Left forelimb (tissue), 1 donor: ENCODE results near the gene NSD2.
"Not testable (repeated sequence)": the region's sequence is repeated elsewhere in the genome, so short reads cannot be mapped to it uniquely, and the experiment has no call there.

Experiments used
- DNase-seq: peaks from one replicate; pipeline ENCODE4 v3.0.0-alpha.2; 2018; ENCODE audit warnings: low spot score

NSD2 gene

DNA sequence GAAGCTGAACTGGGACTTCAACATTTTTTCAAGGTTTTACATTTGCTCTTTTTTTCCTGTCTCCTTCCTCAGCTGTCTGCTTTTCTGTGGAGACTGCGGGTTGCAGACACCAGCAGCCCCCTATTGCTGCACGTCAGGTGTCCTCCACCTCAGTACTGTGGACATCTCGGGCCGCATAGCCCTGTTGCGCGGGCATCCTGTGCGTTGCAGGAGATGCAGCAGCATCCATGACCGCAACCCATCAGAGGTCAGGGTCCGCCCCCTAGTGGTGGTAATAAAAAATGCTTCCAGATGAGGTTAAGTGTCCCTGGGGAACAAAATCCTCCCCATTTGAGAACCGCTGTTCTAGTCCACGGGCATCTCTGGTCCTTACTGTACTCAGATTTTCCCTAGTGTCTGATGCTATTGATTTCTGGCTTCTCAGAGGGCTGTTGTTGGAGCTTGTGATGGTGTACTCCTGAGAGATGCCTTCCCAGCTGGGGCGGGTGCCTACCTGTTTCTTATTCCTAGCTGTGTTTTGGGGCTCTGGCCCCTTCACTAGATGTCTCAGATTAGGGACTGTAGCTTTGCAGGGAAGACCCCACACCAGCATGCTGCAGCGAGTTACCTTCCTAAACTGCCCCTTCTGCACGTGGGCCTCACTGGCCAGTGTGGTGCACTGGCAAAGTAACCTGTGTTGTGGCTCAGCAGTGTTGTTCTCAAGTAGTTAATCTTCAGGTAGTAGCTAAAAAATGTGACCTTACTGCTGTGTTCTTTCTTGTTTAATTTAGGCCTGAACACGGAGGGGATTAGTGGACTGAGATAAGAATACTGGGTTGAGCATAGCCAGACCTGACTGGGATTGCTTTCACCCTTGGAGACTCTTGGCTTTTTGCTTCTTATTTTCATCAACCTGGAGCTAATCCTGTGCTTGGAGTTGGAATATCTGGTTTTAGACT lies 28.2 kb downstream of the NSD2 start:
- peak; percentile 78 for DNase-seq

DNA sequence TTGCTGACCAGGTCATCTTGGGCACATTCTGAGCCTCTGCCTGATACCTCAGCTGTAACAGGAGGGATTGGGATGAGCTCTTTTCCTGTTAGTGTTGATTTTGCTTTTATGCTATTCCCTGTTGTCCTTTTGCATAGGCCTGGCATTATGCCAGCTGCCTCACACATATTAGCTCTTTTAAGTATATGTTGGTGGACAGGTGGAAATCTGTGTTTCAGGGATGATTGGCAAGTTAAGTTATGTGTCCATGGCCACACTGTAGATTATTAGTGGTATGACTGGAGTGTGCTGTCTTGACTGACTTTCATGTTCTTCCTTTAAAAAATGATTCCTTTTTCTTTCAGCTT lies 28.9 kb downstream of the NSD2 start:
- DNase-seq, result no peak

DNA sequence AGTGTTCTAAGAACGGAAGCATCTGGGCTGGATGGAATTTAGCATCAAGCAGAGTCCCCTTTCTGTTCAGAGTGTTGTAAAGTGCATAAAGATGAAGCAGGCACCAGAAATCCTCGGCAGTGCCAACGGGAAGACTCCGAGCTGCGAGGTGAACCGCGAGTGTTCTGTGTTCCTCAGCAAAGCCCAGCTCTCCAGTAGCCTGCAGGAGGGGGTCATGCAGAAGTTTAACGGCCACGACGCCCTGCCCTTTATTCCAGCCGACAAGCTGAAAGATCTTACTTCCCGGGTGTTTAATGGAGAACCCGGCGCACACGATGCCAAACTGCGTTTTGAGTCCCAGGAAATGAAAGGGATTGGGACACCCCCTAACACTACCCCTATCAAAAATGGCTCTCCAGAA lies 29.4 kb downstream of the NSD2 start:
- no peak for DNase-seq

DNA sequence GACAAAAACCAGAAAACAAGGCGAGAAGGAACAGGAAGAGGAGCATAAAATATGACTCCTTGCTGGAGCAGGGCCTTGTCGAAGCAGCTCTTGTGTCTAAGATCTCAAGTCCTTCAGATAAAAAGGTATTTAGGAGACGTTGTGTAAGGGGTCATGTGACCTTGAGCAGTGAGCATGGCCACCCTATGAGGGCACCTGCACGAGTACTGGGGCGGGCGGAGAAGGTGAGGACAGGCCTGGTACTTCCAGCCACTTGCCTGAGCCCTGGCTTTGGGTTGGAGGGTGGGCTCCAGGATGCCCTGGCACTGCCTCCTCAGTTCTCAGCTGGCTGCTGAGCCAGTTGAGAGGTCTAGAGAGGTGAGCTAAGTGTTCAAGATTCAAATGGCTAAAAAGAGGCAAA lies 29.9 kb downstream of the NSD2 start:
- no peak for DNase-seq

DNA sequence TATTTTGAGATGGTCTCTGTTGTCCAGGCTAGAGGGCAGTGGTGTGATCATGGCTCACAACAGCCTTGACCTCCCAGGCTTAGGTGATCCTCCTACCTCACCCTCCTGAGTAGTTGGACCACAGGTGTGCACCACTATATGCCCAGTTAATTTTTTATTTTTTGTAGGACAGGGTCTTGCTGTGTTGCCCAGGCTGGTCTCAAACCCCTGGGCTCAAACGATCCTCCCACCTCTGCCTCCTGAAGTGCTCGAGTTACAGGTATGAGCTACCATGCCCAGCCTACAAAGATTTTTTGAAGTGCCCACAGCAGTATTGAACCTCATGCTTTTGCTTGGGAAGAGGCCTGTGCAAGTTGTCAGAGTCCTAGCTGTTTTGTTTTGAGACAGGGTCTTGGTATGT lies 31.1 kb downstream of the NSD2 start:
- DNase-seq, result no peak

DNA sequence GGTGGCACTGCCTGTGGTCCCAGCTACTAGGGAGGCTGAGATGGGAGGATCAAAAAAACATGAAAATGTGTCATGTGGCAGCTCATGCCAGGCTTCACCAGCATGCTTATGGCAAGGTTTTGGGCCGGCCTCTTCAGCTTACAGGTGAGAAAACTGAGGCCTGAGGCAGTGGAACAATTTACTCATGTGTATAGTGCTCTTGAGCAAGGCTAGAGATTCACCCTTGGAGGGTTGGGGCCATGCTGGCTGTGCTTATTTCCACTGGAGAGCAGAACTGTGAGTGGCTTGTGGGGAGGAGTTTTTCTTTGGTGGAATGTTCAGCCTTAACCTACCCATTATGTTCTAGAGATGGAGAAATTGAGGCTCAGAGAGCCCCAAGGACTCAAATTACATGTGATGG lies 31.8 kb downstream of the NSD2 start:
- DNase-seq, result no peak

DNA sequence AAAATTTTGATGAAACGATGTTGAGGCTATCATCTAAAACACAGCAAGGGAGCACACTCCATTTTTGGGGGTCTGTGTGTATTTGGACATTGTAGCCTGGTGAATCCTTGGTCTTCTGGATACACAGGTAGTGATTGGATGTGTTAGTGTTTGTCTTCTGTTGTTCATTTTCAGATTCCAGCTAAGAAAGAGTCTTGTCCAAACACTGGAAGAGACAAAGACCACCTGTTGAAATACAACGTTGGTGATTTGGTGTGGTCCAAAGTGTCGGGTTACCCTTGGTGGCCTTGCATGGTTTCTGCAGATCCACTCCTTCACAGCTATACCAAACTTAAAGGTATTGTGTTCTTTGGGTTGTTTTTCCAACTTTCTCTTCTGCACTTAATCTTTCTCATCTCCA lies 32.8 kb downstream of the NSD2 start:
- no peak for DNase-seq

DNA sequence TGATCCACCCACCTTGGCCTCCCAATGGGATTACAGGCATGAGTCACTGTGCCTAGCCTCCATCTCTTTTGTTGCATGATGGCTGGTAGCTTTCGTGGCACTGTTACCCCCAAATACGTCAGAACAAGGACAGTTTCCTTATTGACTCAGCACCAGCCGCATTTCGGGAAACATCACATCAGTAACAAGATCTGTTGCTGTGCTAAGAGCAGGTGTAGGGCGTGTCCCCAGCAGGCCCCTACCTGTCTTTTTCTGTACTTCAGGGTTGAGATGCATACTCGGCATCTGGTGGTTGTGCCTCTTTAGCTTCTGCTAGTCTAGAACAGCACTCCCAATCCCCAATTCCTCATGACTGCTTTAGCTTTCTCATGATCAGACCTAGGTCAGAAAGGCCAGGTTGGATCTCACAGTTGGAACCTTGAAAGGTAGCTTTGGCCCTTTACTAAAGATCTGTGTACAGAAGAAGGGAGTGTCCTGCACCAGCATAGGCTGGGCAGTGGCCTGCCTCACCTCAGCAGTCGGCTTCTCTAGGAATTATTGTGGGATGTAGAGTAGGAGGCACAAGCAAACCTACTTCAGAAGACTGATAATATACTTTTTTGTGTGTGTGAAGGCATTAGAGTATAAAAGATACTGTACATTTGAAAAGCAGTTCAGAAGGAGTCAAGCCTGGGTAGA lies 36.8 kb downstream of the NSD2 start:
- no peak for DNase-seq

DNA sequence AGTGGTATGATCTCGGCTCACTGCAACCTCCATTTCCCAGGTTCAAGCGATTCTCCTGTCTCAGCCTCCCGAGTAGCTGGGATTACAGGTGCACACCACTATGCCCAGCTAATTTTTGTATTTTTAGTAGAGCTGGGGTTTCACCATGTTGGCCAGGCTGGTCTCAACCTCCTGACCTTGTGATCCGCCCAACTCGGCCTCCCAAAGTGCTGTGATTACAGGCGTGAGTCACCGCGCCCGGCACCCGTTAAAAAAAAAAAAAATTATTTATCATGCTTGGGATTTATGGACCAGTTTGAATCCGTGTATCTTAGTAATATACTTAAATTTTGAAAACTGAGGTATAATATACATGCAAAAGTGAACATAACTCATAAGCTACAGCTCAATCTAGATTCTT lies 38.5 kb downstream of the NSD2 start:
- DNase-seq, result not testable (repeated sequence)

DNA sequence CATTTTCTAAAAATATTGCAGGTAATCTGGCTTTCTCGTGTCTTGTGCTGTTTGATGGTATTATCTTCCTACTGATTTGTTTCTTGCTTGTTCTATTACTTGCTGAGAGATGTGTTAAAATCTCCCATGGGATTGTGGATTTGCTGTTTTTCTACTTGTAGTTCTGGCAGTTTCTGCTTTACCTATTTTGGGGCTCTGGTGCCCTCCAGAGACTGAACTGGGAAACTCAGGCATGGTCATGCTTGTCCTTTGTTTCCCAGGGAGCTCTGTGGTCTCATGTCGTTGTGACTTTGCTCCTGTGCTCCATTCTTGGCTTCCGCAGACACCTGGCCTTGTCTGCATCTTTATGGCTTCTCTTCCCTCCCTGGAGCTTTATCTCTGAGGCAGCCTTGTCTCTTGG lies 39.5 kb downstream of the NSD2 start:
- DNase-seq, result no peak

DNA sequence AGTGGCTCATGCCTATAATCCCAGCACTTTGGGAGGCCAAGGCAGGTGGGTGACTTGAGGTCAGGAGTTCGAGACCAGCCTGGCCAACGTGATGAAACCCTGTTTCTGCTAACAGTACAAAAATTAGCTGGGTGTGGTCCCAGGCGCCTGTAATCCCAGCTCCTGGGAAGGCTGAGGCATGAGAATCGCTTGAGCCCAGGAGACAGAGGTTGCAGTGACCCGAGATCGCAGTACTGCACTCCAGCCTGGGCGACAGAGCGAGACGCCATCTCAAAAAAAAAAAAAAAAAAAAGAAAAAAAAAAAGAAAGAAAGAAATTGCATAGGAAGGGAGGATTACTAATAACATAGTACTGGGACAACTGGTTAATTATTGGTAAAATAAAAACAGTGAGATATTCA lies 40.1 kb downstream of the NSD2 start:
- DNase-seq, result not testable (repeated sequence)

DNA sequence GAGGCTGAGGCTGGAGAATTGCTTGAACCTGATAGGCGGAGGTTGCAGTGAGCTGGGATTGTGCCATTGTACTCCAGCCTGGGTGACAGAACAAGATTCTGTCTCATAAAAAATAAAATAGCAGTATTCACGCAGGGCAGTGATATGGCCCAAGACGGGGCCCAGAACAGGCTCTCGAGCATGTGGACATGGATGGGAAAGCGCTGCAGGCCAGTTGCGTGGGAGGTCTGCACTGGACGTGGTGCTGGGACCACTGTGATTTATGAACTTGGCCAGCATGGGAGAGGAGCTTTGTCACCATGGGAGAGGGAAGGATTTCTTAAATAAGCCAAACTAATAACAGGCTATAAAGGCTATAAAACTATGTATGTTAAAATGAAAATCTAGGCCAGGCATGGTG lies 51.6 kb downstream of the NSD2 start:
- no peak for DNase-seq

DNA sequence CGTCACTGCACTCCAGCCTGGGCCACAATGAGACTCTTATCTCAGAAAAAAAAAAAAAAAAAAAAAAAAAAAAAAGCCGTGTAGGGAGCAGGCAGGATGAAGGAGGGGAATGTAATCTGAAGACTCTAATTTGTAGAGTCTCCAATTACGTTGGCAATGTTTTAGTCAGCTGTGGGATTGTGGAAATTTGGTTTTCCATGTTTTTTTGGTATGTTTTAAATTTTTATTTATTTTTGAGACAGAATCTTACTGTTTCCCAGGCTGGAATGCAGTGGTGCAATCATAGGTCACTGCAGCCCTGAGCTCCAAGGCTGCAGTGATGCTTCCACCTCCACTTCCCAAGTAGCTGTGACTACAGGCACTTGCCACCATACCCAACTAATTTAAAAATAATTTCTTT lies 56.5 kb downstream of the NSD2 start:
- no peak for DNase-seq

DNA sequence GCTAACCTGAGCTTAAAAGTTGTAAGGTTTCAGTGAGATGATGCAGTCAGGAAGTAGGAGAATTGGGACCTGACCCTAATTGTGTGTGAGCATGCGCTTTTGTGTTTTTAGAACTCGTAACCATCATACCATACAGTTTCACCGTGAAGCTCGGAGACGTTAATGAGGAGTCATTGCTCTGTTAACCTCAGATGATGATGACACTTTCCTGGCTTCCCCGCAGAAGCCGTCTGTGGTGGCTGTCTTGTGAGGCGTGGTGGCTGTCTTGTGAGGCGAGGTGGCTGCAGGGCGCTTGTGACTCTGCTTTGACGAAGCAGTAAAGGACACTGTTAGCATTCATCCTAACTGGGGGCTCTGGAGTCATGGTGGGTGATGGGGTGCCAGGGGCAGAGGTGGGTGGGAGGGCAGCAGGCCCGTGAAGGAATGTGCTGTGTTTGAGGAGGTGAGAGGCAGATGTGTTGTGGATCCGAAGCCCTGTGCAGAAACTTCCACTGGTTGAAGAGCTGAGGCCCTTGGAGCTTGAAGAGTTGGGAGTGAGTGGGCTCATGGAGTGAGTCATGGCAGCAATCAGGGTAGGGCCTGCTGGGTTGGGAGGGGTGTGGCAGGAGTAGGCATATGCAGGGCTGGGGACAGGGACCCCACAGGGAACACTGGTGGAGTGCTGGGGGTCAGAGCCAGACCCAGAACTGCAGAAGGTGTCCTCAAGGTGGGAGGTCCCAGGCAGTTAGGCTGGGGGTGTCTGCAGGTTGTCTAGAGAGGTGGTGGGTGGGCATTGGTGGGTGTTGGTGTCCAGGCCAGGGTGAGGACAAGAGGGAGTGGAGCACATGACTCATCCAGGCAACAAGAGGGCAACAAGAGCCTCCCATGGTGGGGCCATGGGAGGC lies 57.4 kb downstream of the NSD2 start:
- DNase-seq, result no peak

DNA sequence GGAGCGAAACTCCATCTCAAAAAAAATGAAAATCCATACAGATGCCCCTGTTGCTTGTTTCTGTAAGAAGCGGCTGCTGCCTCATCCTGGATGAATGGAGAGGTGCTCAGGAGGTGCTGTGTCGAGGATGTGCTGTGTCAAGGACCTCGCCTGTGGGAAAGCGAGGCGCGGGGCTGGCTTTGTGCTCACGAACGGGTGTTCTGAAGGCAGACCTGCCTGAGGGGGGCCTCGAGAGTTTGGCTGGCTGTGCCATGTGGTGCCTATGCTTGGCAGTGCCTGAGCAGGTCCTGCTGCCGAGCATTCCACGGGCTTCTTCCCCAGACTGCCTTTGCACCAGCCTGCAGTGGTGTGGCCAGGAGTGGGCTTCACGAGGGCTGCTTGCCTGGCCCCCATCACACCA lies 61.5 kb downstream of the NSD2 start:
- no peak for DNase-seq

DNA sequence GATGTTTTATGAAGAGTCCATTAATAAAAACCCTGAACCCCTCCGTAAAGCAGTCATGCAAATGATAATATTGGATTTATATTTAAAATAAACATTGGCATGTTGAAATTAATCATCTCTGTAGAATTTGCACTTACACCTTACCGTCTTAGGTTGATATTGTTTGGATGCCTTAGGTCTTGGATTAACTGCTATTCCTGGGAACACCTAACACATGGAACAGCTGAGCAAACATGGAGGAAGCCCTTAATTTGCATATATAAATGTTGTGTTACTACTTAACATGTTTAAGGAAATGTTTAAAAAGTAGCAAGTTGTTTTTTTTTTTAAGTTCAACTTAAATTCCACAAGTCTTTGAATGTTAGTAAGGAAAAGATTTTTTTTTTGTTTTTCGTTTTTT lies 62.5 kb downstream of the NSD2 start:
- DNase-seq, result no peak

DNA sequence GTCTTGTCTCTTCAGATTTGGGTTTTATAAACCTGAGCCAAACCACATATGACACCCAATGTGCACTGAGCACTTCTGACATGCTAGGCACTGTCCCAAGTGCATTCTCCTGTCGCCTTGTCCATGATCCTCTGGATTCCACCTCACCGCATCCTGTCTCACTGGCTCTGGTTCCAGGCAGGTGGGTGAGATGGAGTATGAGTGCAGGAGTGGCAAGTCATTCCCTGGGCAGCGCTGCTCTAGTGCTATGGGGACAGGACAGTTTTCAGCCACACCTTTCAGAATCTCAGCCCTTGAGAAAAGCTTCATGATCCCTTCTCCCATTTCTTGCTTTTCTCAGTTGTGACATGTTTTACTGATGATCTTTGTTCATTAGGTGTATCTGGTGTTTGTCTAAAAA lies 66.4 kb downstream of the NSD2 start:
- no peak for DNase-seq

DNA sequence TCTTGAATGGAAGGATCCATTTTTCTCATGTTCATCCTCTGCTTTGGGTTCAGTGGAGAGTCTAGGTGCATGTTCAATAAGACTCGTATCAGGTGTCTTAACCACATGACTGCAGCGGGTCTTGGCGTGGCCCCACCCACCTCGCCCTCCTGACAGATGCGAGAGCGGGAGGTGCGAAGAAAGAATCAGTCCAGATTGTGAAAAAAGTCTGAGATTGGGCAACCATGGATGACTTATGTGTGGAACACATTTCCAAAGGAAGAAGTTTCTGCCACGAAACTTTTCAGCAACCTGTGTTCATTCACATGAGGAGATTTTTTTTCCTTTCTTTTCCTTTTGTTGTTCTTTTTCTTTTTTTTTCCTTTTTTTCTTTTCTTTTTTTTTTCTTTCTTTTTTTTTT lies 66.8 kb downstream of the NSD2 start:
- DNase-seq, result no peak

DNA sequence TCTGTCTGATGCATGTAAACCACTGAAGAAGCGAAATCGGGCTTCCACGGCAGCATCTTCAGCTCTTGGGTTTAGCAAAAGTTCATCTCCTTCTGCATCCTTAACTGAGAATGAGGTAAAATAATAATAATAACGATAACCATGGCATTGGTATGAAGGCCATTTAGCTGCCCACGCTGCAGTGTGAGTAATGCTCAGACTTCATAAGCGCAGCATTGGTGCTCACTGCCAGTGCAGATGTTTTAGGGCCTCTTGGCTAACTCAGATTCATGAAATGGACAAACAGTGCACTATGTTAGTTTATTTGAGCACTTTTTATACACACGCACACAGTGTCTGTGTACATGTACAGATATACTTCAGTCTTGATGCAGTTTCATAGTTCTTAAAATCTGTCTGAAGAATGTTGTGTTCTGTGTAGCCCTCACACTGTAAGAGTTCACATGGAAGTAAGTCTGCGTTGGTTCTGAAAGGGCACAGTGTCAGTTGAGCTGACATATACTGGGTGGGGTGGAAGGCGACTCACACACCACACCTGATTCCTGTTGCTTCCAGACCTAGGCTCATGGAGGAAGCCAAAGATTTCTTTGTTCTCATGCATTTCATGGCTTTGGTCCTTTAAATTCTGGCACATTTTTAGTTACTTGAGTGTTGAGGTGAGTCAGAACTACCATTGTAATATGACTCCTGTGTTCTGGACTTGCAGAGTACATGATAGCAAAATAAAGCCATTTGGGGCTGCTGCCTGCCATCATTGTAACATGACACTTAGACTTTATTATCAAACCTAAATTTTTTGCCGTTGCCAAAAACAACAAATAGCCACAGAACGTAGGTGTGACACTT lies 68.7 kb downstream of the NSD2 start:
- DNase-seq, result no peak

DNA sequence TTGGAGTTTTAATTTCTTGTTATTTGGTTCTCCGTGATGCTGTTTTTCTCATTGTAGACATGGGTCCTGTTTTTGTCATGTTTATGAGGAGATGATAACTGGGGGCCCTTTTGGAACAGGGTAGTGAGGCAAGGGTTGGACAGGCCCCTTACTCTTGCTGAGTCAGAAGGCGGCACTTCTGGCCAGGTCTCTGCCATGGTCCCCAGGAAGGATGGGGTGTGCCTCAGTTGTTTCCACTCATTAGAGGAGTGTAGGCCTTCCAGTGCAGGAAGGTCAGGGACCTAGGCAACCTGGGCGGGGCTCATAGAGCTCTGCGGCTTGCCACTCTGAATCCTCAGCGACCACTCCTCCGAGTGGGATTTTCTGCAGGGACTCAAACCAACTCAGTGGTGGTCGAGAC lies 69.4 kb downstream of the NSD2 start:
- no peak for DNase-seq

DNA sequence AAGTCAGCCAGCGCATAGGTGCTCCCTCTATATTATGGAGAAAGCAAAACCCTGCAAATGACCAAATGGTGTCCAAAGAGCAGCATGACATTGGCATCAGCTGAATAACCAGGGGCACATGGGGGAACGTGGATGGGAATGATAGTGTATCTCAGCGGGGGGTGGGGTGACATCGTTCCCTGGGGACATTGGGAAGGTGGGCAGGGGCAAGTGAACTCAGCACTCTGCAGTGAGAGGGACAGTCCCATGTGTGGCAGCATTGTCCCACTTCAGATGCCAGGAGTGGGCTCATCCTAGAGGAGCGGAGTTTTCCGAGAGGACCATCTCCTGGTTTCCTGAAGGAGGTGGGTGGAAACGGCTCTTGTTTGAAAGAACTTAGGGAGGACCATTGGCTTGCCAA lies 72.7 kb downstream of the NSD2 start:
- DNase-seq, result no peak
